HEK293 (cell line): ENCODE data around the gene AURKAIP1.

Experiments
- CTCF ChIA-PET: fragments of 350-600 bp; formaldehyde crosslinking; extraction: SDS; loops from one replicate; lab custom pipeline; 2021; ENCODE audit warnings: antibody characterized with exemption; lab: Yijun Ruan, JAX
- POLR2A ChIA-PET: fragments of 300-600 bp; formaldehyde crosslinking; extraction: SDS; loops from one replicate; lab custom pipeline; 2020; ENCODE audit warnings: antibody characterized with exemption, inconsistent platforms; lab: Yijun Ruan, JAX
- H3K27ac ChIP-seq: fragments of 200-500 bp; sonication (Bioruptor generic); 2 replicates; pipeline ENCODE4 v1.5.1; 2014; ENCODE audit warnings: low read depth, low read length, control low read depth, inconsistent platforms; ENCODE audit errors: extremely low read depth
- H3K36me3 ChIP-seq, 2 experiments: fragments of 200-500 bp in 1 of 2; sonication (Bioruptor generic) in 1 of 2; 1 replicate in 1 of 2; 2 replicates in 1 of 2; pipeline ENCODE4 v1.5.1; 2014 to 2017; ENCODE audit warnings: inconsistent platforms in 2 of 2, low read length in 2 of 2; ENCODE audit not compliant: control insufficient read depth in 2 of 2, insufficient read depth in 1 of 2
- H3K4me1 ChIP-seq: fragments of 200-500 bp; sonication (Bioruptor generic); 2 replicates; pipeline ENCODE4 v1.5.1; 2014; ENCODE audit warnings: mild to moderate bottlenecking, low read length, inconsistent platforms; ENCODE audit not compliant: control insufficient read depth, insufficient read depth
- H3K4me3 ChIP-seq: 2 replicates; pipeline ENCODE4 v1.5.1; 2011; ENCODE audit warnings: low read depth, mild to moderate bottlenecking, control low read depth, low read length, moderate library complexity
- H3K9me3 ChIP-seq: fragments of 200-500 bp; sonication (Bioruptor generic); 2 replicates; pipeline ENCODE4 v1.5.1; 2014; ENCODE audit warnings: low read depth, low read length, inconsistent platforms; ENCODE audit not compliant: control insufficient read depth, insufficient read depth
- EGR2 ChIP-seq: fragments of 450-650 bp; formaldehyde crosslinking; IDR thresholded peaks from 2 replicates; pipeline ENCODE4 v1.5.1; 2016; ENCODE audit warnings: low read depth, missing biosample characterization, missing genetic modification characterization
- HOXA7 ChIP-seq: sonication (generic); formaldehyde crosslinking; IDR thresholded peaks from 2 replicates; pipeline ENCODE4 v1.8.1; 2022; ENCODE audit warnings: missing genetic modification reagents, borderline replicate concordance
- HOXC10 ChIP-seq: sonication (generic); formaldehyde crosslinking; IDR thresholded peaks from 2 replicates; pipeline ENCODE4 v1.8.1; 2023; ENCODE audit warnings: mild to moderate bottlenecking, missing genetic modification reagents
- KLF8 ChIP-seq: fragments of 450-650 bp; formaldehyde crosslinking; IDR thresholded peaks from 2 replicates; pipeline ENCODE4 v1.5.1; 2016; ENCODE audit warnings: missing biosample characterization, missing genetic modification characterization
- OVOL3 ChIP-seq: fragments of 450-650 bp; formaldehyde crosslinking; IDR thresholded peaks from 2 replicates; pipeline ENCODE4 v1.5.1; 2016; ENCODE audit warnings: missing biosample characterization, missing genetic modification characterization
- PATZ1 ChIP-seq: fragments of 450-650 bp; formaldehyde crosslinking; IDR thresholded peaks from 2 replicates; pipeline ENCODE4 v1.5.1; 2016; ENCODE audit warnings: missing biosample characterization, missing genetic modification characterization
- RBAK ChIP-seq: fragments of 450-650 bp; formaldehyde crosslinking; IDR thresholded peaks from 2 replicates; pipeline ENCODE4 v1.5.1; 2016; ENCODE audit warnings: missing biosample characterization, missing genetic modification characterization
- REST ChIP-seq: fragments of 450-650 bp; formaldehyde crosslinking; IDR thresholded peaks from 2 replicates; pipeline ENCODE4 v1.5.1; 2016; ENCODE audit warnings: missing biosample characterization, missing genetic modification characterization
- WT1 ChIP-seq: fragments of 450-650 bp; formaldehyde crosslinking; IDR thresholded peaks from 2 replicates; pipeline ENCODE4 v1.5.1; 2016; ENCODE audit warnings: missing biosample characterization, missing genetic modification characterization
- YY1 ChIP-seq: fragments of 450-650 bp; formaldehyde crosslinking; IDR thresholded peaks from 2 replicates; pipeline ENCODE4 v1.5.1; 2018; ENCODE audit warnings: missing biosample characterization, missing genetic modification characterization
- ZBTB48 ChIP-seq: fragments of 450-650 bp; formaldehyde crosslinking; IDR thresholded peaks from 2 replicates; pipeline ENCODE4 v1.5.1; 2016; ENCODE audit warnings: missing biosample characterization, missing genetic modification characterization
- ZEB2 ChIP-seq: fragments of 450-650 bp; formaldehyde crosslinking; IDR thresholded peaks from 2 replicates; pipeline ENCODE4 v1.5.1; 2016; ENCODE audit warnings: missing biosample characterization, missing genetic modification characterization
- ZFHX2 ChIP-seq: fragments of 450-650 bp; formaldehyde crosslinking; conservative IDR thresholded peaks from 2 replicates; pipeline ENCODE4 v1.5.1; 2016; ENCODE audit warnings: missing biosample characterization, missing genetic modification characterization
- ZNF133 ChIP-seq: fragments of 450-650 bp; formaldehyde crosslinking; IDR thresholded peaks from 2 replicates; pipeline ENCODE4 v1.5.1; 2016; ENCODE audit warnings: missing biosample characterization, missing genetic modification characterization
- ZNF169 ChIP-seq: fragments of 450-650 bp; formaldehyde crosslinking; IDR thresholded peaks from 2 replicates; pipeline ENCODE4 v1.5.1; 2016; ENCODE audit warnings: missing biosample characterization, missing genetic modification characterization
- ZNF221 ChIP-seq: fragments of 450-650 bp; formaldehyde crosslinking; IDR thresholded peaks from 2 replicates; pipeline ENCODE4 v1.5.1; 2017; ENCODE audit warnings: missing biosample characterization, missing genetic modification characterization, borderline replicate concordance
- ZNF223 ChIP-seq: fragments of 450-650 bp; formaldehyde crosslinking; IDR thresholded peaks from 2 replicates; pipeline ENCODE4 v1.5.1; 2016; ENCODE audit warnings: missing biosample characterization, missing genetic modification characterization
- ZNF239 ChIP-seq: fragments of 450-650 bp; formaldehyde crosslinking; IDR thresholded peaks from 2 replicates; pipeline ENCODE4 v1.5.1; 2016; ENCODE audit warnings: missing biosample characterization, missing genetic modification characterization
- ZNF24 ChIP-seq: fragments of 450-650 bp; formaldehyde crosslinking; IDR thresholded peaks from 2 replicates; pipeline ENCODE4 v1.5.1; 2016; ENCODE audit warnings: missing biosample characterization, missing genetic modification characterization
- ZNF248 ChIP-seq: fragments of 450-650 bp; formaldehyde crosslinking; IDR thresholded peaks from 2 replicates; pipeline ENCODE4 v1.5.1; 2017; ENCODE audit warnings: missing biosample characterization, missing genetic modification characterization
- ZNF335 ChIP-seq: fragments of 450-650 bp; formaldehyde crosslinking; conservative IDR thresholded peaks from 2 replicates; pipeline ENCODE4 v1.5.1; 2016; ENCODE audit warnings: missing biosample characterization, missing genetic modification characterization
- ZNF449 ChIP-seq: fragments of 450-650 bp; formaldehyde crosslinking; IDR thresholded peaks from 2 replicates; pipeline ENCODE4 v1.5.1; 2017; ENCODE audit warnings: missing biosample characterization, mild to moderate bottlenecking, missing genetic modification characterization, moderate library complexity
- ZNF544 ChIP-seq: fragments of 450-650 bp; formaldehyde crosslinking; IDR thresholded peaks from 2 replicates; pipeline ENCODE4 v1.5.0; 2017; ENCODE audit warnings: missing biosample characterization, missing genetic modification characterization
- ZNF585B ChIP-seq: fragments of 450-650 bp; formaldehyde crosslinking; IDR thresholded peaks from 2 replicates; pipeline ENCODE4 v1.5.1; 2016; ENCODE audit warnings: missing biosample characterization, missing genetic modification characterization
- ZNF600 ChIP-seq: fragments of 450-650 bp; formaldehyde crosslinking; IDR thresholded peaks from 2 replicates; pipeline ENCODE4 v1.5.1; 2016; ENCODE audit warnings: missing biosample characterization, missing genetic modification characterization
- ZNF610 ChIP-seq: fragments of 450-650 bp; formaldehyde crosslinking; IDR thresholded peaks from 2 replicates; pipeline ENCODE4 v1.5.1; 2016; ENCODE audit warnings: missing biosample characterization, missing genetic modification characterization, borderline replicate concordance
- ZNF624 ChIP-seq: fragments of 450-650 bp; formaldehyde crosslinking; IDR thresholded peaks from 2 replicates; pipeline ENCODE4 v1.5.1; 2017; ENCODE audit warnings: missing biosample characterization, missing genetic modification characterization
- ZNF658 ChIP-seq: fragments of 450-650 bp; formaldehyde crosslinking; IDR thresholded peaks from 2 replicates; pipeline ENCODE4; 2016; ENCODE audit warnings: missing biosample characterization, missing genetic modification characterization
- ZNF660 ChIP-seq: fragments of 450-650 bp; IDR thresholded peaks from 2 replicates; pipeline ENCODE4 v1.5.1; 2018; ENCODE audit warnings: missing biosample characterization, mild to moderate bottlenecking, missing genetic modification characterization
- ZSCAN16 ChIP-seq: fragments of 450-650 bp; formaldehyde crosslinking; IDR thresholded peaks from 2 replicates; pipeline ENCODE4 v1.5.1; 2016; ENCODE audit warnings: missing biosample characterization, missing genetic modification characterization
- TF ChIP-seq, protein P1 (sequence below): fragments of 450-650 bp; formaldehyde crosslinking; IDR thresholded peaks from 2 replicates; pipeline ENCODE4 v1.5.1; 2017; ENCODE audit warnings: missing biosample characterization, missing genetic modification characterization

Gene AURKAIP1

DNA sequence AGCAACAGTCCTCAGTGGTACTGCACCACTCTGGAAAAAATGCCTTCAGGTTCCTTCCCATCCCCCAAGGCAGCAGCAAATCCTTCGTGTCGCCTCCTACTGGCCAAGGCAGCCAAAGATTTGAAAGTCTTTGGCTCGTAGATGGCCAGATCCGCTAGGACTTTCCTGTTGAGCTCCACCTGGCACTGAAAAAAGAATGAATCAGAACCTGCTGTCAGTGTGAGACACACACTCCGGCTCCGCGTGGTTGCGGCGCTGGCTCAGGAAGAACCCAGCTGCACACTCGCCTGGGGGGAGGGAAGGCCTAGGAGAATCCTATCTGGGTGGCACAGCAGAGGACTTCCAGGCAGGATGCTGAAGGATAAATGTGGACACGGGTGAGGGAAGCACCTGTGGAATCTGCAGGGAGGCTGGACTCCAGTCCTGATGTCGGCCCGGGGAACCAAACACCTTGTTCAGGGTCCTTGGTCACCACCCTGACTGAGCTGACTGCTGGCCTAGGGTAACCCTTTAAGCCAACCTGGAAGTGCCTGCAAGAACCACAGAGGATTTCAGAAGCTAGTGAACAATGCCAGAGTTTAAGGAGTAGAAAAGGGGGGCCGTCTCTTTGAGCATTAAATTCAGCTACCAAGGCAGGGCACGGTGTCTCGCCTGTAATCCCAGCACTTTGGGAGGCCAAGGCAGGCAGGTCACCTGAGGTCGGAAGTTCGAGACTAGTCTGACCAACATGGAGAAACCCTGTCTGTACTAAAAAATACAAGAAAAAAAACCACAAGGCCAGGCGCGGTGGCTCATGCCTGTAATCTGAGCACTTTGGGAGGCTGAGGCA, 27.3 kb upstream of the AURKAIP1 start:
- Histone ChIP-seq H3K4me3 (no peak overlapping the region), H3K36me3 (peaks cover 24 to 77% of the 10 kb centered on the region in 2 experiments; a peak in 2 of 3 replicates), H3K27ac (0 out of 2 replicates have a peak overlapping the region, but pooled peaks have one; percentile 6), H3K4me1 (no peaks in the 10 kb centered on the region), H3K9me3 (no peaks in the 10 kb centered on the region)
- ChIA-PET CTCF (interaction anchor here (0.6 to 1.9 kb wide), 11 partner anchors 10 to 144 kb away, joined by 3 to 9 read pairs (median 3); no protein-coding TSS in a partner anchor), POLR2A (interaction anchor here (0.8 to 2.5 kb wide), 6 partner anchors 13 to 134 kb away, joined by 3 to 7 read pairs (median 4); no protein-coding TSS in a partner anchor)
- peak; percentile 50; the same call in 1 of the 2 replicates for TF ChIP-seq ZSCAN16 (tag by site-specific recombination)
- TF ChIP-seq, protein P1, sequence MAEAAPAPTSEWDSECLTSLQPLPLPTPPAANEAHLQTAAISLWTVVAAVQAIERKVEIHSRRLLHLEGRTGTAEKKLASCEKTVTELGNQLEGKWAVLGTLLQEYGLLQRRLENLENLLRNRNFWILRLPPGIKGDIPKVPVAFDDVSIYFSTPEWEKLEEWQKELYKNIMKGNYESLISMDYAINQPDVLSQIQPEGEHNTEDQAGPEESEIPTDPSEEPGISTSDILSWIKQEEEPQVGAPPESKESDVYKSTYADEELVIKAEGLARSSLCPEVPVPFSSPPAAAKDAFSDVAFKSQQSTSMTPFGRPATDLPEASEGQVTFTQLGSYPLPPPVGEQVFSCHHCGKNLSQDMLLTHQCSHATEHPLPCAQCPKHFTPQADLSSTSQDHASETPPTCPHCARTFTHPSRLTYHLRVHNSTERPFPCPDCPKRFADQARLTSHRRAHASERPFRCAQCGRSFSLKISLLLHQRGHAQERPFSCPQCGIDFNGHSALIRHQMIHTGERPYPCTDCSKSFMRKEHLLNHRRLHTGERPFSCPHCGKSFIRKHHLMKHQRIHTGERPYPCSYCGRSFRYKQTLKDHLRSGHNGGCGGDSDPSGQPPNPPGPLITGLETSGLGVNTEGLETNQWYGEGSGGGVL = no peak
- no peak for TF ChIP-seq ZNF248 (tag by site-specific recombination)
- 0 out of 2 replicates have a peak, but pooled peaks have one; percentile 10 for TF ChIP-seq ZNF335
- TF ChIP-seq ZNF585B (tag by site-specific recombination) = no peak
- no peak for TF ChIP-seq HOXC10 (CRISPR knock-in tag)
- TF ChIP-seq ZNF660 = peak; percentile 27; the same call in 1 of the 2 replicates
- no peak for TF ChIP-seq PATZ1 (tag by site-specific recombination)
- TF ChIP-seq ZNF610 (tag by site-specific recombination) = no peak
- TF ChIP-seq ZFHX2 = no peak
- TF ChIP-seq YY1 = no peak
- TF ChIP-seq EGR2 = no peak
- TF ChIP-seq ZNF221 (tag by site-specific recombination) = no peak
- TF ChIP-seq WT1 = no peak
- TF ChIP-seq ZNF133 (tag by site-specific recombination) = no peak
- no peak for TF ChIP-seq REST (tag by site-specific recombination)
- no peak for TF ChIP-seq ZNF624
- no peak for TF ChIP-seq ZNF223 (tag by site-specific recombination)
- TF ChIP-seq OVOL3 (tag by site-specific recombination) = no peak
- TF ChIP-seq ZEB2 (tag by site-specific recombination) = peak; percentile 37; the same call in 1 of the 2 replicates
- no peak for TF ChIP-seq ZNF169 (tag by site-specific recombination)
- no peak for TF ChIP-seq ZNF239 (tag by site-specific recombination)
- TF ChIP-seq RBAK = no peak
- TF ChIP-seq HOXA7 = no peak
- TF ChIP-seq ZNF24 = no peak
- peak; percentile 60; the same call in 1 of the 2 replicates for TF ChIP-seq KLF8 (tag by site-specific recombination)
- no peak for TF ChIP-seq ZNF449 (tag by site-specific recombination)
- TF ChIP-seq ZNF600 = peak; percentile 85; the same call in 1 of the 2 replicates
- TF ChIP-seq ZNF658 (tag by site-specific recombination) = no peak
- TF ChIP-seq ZNF544 (tag by site-specific recombination) = no peak
- no peak for TF ChIP-seq ZBTB48 (tag by site-specific recombination)
